HepG2 (cell line): ENCODE data around the gene DTNA. TPM values are rescaled to one million over a fixed set of nuclear protein-coding genes. Genes with fewer than 3 reads are reported as not detected.

Experiments used
- ATAC-seq: fragments of 200-7000 bp; cut with Tn5 transposase; 3 replicates; pipeline ENCODE4 v1.9.1; 2020; ENCODE audit warnings: mild to moderate bottlenecking, moderate library complexity
- BruUV-seq: library from RNA; stranded (reverse); fragments of 400-500 nt; replicated peaks from 2 replicates; lab custom pipeline; 2021; lab: Mats Ljungman, UMichigan
- CTCF ChIA-PET: fragments of 300-600 bp; formaldehyde crosslinking; extraction: SDS; loops from one replicate; lab custom pipeline; 2021; ENCODE audit warnings: low total read pairs, inconsistent platforms, low intra/inter-chr PET ratio; lab: Yijun Ruan, JAX
- POLR2A ChIA-PET: fragments of 350-600 bp; sonication (Branson Sonifier 250); formaldehyde crosslinking; loops from one replicate; lab custom pipeline; 2020; ENCODE audit warnings: antibody characterized with exemption, inconsistent platforms; lab: Yijun Ruan, JAX
- DNase-seq: peaks from one replicate; pipeline ENCODE4 v3.0.0-alpha.2; 2015; ENCODE audit warnings: low spot score
- FAIRE-seq: peaks from 3 replicates; lab custom pipeline; 2011; peaks lifted over from hg19 to GRCh38; lab: Jason Lieb, UNC
- H2AFZ ChIP-seq: one replicate; pipeline ENCODE4 v1.6.1; 2011; ENCODE audit warnings: low read length, inconsistent platforms
- H3K27ac ChIP-seq: fragments of 300-600 bp; 3 replicates; pipeline ENCODE4 v1.8.0; 2011; ENCODE audit warnings: mixed run types, mild to moderate bottlenecking, mixed read lengths, low read length, inconsistent platforms; ENCODE audit not compliant: insufficient read depth; ENCODE audit errors: extremely low read length
- H3K27me3 ChIP-seq, 2 experiments: fragments of 200-600 bp in 1 of 2; 2 replicates in 1 of 2; 3 replicates in 1 of 2; pipeline versions ENCODE4 v1.6.0 to v1.8.0; 2011; ENCODE audit warnings: low read length in 2 of 2, mild to moderate bottlenecking in 2 of 2, moderate library complexity in 2 of 2, inconsistent platforms in 1 of 2; ENCODE audit not compliant: insufficient read depth in 2 of 2, control insufficient read depth in 1 of 2
- H3K36me3 ChIP-seq, 2 experiments: fragments of 200-600 bp in 1 of 2; replicated peaks in 1 of 2; 2 replicates in 1 of 2; 3 replicates in 1 of 2; pipeline versions ENCODE4 v1.5.1 to v1.8.0; 2011; ENCODE audit warnings: low read length in 2 of 2, inconsistent platforms in 1 of 2; ENCODE audit not compliant: insufficient read depth in 2 of 2, control insufficient read depth in 1 of 2
- H3K4me1 ChIP-seq: 2 replicates; pipeline ENCODE4 v1.5.1; 2012; ENCODE audit warnings: low read length, inconsistent platforms; ENCODE audit not compliant: insufficient read depth
- H3K4me2 ChIP-seq: 2 replicates; pipeline ENCODE4 v1.6.0; 2011; ENCODE audit warnings: low read depth, low read length, inconsistent platforms
- H3K4me3 ChIP-seq, 3 experiments: fragments of 200-600 bp in 1 of 3; sonication (generic), shearing (Covaris generic) in 1 of 3; replicated peaks in 1 of 3; 2 replicates each; pipeline ENCODE4 v1.5.1; 2011 to 2016; ENCODE audit warnings: low read length in 3 of 3, inconsistent platforms in 2 of 3, low read depth in 2 of 3, mild to moderate bottlenecking in 2 of 3, control low read depth in 1 of 3, mixed read lengths in 1 of 3; ENCODE audit not compliant: insufficient read depth in 1 of 3
- H3K79me2 ChIP-seq: one replicate; pipeline ENCODE4 v1.6.1; 2011; ENCODE audit warnings: low read length, inconsistent platforms; ENCODE audit not compliant: insufficient read depth
- H3K9ac ChIP-seq: 2 replicates; pipeline ENCODE4 v1.6.0; 2011; ENCODE audit warnings: mild to moderate bottlenecking, low read depth, low read length, inconsistent platforms; ENCODE audit not compliant: insufficient read depth
- H3K9me3 ChIP-seq: 2 replicates; pipeline ENCODE4 v1.5.1; 2012; ENCODE audit warnings: mild to moderate bottlenecking, low read length
- H4K20me1 ChIP-seq: 2 replicates; pipeline ENCODE4 v1.6.0; 2011; ENCODE audit warnings: inconsistent platforms, mild to moderate bottlenecking, low read length, moderate library complexity; ENCODE audit not compliant: insufficient read depth
- BATF2 ChIP-seq: sonication (generic); formaldehyde crosslinking; IDR thresholded peaks from 2 replicates; pipeline ENCODE4 v1.8.0; 2022; ENCODE audit warnings: mild to moderate bottlenecking, missing genetic modification reagents, moderate library complexity
- DPF2 ChIP-seq: sonication (generic); formaldehyde crosslinking; IDR thresholded peaks from 2 replicates; pipeline ENCODE4 v1.4.0; 2020; ENCODE audit warnings: mild to moderate bottlenecking, low read depth, missing genetic modification reagents, borderline replicate concordance
- E2F2 ChIP-seq: sonication (generic); formaldehyde crosslinking; IDR thresholded peaks from 2 replicates; pipeline ENCODE4 v1.4.0; 2020; ENCODE audit warnings: missing genetic modification reagents, borderline replicate concordance
- HOXA7 ChIP-seq: sonication (generic); formaldehyde crosslinking; IDR thresholded peaks from 2 replicates; pipeline ENCODE4 v1.8.1; 2022; ENCODE audit warnings: mild to moderate bottlenecking, missing genetic modification reagents, moderate library complexity
- KDM5B ChIP-seq: sonication (generic); formaldehyde crosslinking; IDR thresholded peaks from 2 replicates; pipeline ENCODE4 v1.4.0; 2020; ENCODE audit warnings: missing genetic modification reagents, mild to moderate bottlenecking, borderline replicate concordance
- KLF13 ChIP-seq: sonication (generic); formaldehyde crosslinking; IDR thresholded peaks from 2 replicates; pipeline ENCODE4 v1.4.0; 2020; ENCODE audit warnings: mild to moderate bottlenecking, missing genetic modification reagents
- MAF1 ChIP-seq: sonication (generic); formaldehyde crosslinking; IDR thresholded peaks from 2 replicates; pipeline ENCODE4 v1.5.0; 2020; ENCODE audit warnings: missing genetic modification reagents, borderline replicate concordance
- PRPF4 ChIP-seq: fragments of 200-400 bp; formaldehyde crosslinking; IDR thresholded peaks from 2 replicates; pipeline ENCODE4 v1.6.1; 2016; ENCODE audit warnings: low read length, low read depth; ENCODE audit not compliant: poor library complexity, severe bottlenecking
- RFX5 ChIP-seq: IDR thresholded peaks from 2 replicates; pipeline ENCODE4 v1.6.1; 2011; ENCODE audit warnings: low read depth, low read length, improper control_type of control experiment
- STAT5B ChIP-seq: sonication (generic); formaldehyde crosslinking; IDR thresholded peaks from 2 replicates; pipeline ENCODE4 v1.4.0; 2020; ENCODE audit warnings: missing genetic modification reagents
- UBTF ChIP-seq: sonication (generic); formaldehyde crosslinking; IDR thresholded peaks from 2 replicates; pipeline ENCODE4 v1.4.0; 2020; ENCODE audit warnings: mild to moderate bottlenecking, missing genetic modification reagents
- ZNF331 ChIP-seq: sonication (generic); formaldehyde crosslinking; IDR thresholded peaks from 2 replicates; pipeline ENCODE4 v1.4.0; 2020; ENCODE audit warnings: missing genetic modification reagents
- ZNF468 ChIP-seq: sonication (generic); formaldehyde crosslinking; IDR thresholded peaks from 2 replicates; pipeline ENCODE4 v1.8.0; 2022; ENCODE audit warnings: mild to moderate bottlenecking, moderate library complexity, missing genetic modification reagents
- ZNF496 ChIP-seq: sonication (generic); formaldehyde crosslinking; IDR thresholded peaks from 2 replicates; pipeline ENCODE4 v1.8.1; 2023; ENCODE audit warnings: mild to moderate bottlenecking, moderate library complexity, missing genetic modification reagents; ENCODE audit not compliant: insufficient replicate concordance
- ZNF543 ChIP-seq: sonication (generic); formaldehyde crosslinking; IDR thresholded peaks from 2 replicates; pipeline ENCODE4 v1.4.0; 2020; ENCODE audit warnings: mild to moderate bottlenecking, missing genetic modification reagents
- WGBS: methylation state at CpG from one replicate; pipeline ENCODE4 v1.1.6; 2017; ENCODE audit warnings: low lambda C conversion rate; 5-methylcytosine and 5-hydroxymethylcytosine counted together
- in situ Hi-C: cut with HindIII; loops from 2 replicates; pipeline ENCODE4 v1.10.0; 2017; ENCODE audit warnings: low pct_unique_long_range_greater_than_20kb; ENCODE audit not compliant: extremely low pct_ligation_motif_present
- intact Hi-C: fragments of 100-400 bp; cut with micrococcal nuclease; formaldehyde crosslinking; loops from one replicate; pipeline ENCODE4 v1.10.0; 2022; ENCODE audit not compliant: unreplicated experiment
- polyA plus RNA-seq, 8 experiments: library from polyadenylated mRNA; depleted of rRNA in 3 of 8; stranded (reverse) in 7 of 8; unstranded in 1 of 8; fragments of >200 nt; fragmentation: Illumina TruSeq in 4 of 8; extraction: Trizol in 4 of 8; gene quantifications; 2 replicates each; pipeline versions ENCODE4 v1.2.1 to v1.2.3, GENCODE V29; 2011 to 2016; ENCODE audit warnings: low read depth in 4 of 8, missing spikeins in 1 of 8, mixed read lengths in 1 of 8; ENCODE audit not compliant: insufficient read depth in 1 of 8
- total RNA-seq, 5 experiments: library from RNA; depleted of rRNA; stranded (reverse); fragments of >200 nt; fragmentation: Illumina TruSeq; extraction: Trizol; gene quantifications; 2 replicates each; pipeline ENCODE4 v1.2.3, GENCODE V29; 2016; ENCODE audit warnings: low read depth in 1 of 5

Gene DTNA
- total and polyA plus RNA-seq, 2 of the 13 experiments (the other 11 are each of a cell fraction or from before 2014, with no cell fraction given): 8.5 to 29.0 TPM

GRCh38 chr18:34840256-34840826 lies 130.2 kb downstream of the DTNA start:
- POLR2A ChIA-PET: no interaction called here
- Histone ChIP-seq H3K27me3 (no peaks in the 10 kb centered on the region), H3K27ac (no peak overlapping the region), H3K9me3 (no peaks in the 10 kb centered on the region), H3K36me3 (no peaks in the 10 kb centered on the region), H3K4me3 (no peak overlapping the region), H3K79me2 (no peaks in the 10 kb centered on the region), H2AFZ (no peak overlapping the region), H3K9ac (no peak overlapping the region), H3K4me1 (peaks cover 8% of the 10 kb centered on the region; the same call in 1 of the 2 replicates), H3K4me2 (no peak overlapping the region), H4K20me1 (no peaks in the 10 kb centered on the region)
- TF ChIP-seq ZNF496 (CRISPR knock-in tag) (no peak), ZNF468 (CRISPR knock-in tag) (no peak), STAT5B (CRISPR knock-in tag) (no peak)
- DNase-seq (no peak), FAIRE-seq (no peak), ATAC-seq (no peak)
- intact Hi-C loops (no loop called here), in situ Hi-C loops (no loop called here)
- 97% methylated on average over 2 of the region's 2 CpGs for whole genome bisulfite sequencing
- no TSS peak for BruUV-seq
- CTCF ChIA-PET: no interaction called here

- CTCF ChIA-PET: no interaction called here
- no peak for FAIRE-seq
- BruUV-seq: no TSS peak
- TF ChIP-seq HOXA7 (CRISPR knock-in tag) (no peak), BATF2 (no peak), KDM5B (CRISPR knock-in tag) (no peak), ZNF331 (CRISPR knock-in tag) (no peak), KLF13 (no peak), DPF2 (no peak), ZNF543 (CRISPR knock-in tag) (no peak), E2F2 (CRISPR knock-in tag) (no peak), PRPF4 (no peak), RFX5 (no peak), UBTF (CRISPR knock-in tag) (no peak), MAF1 (CRISPR knock-in tag) (no peak)
Observed at GRCh38 chr18:34841891-34842290, 131.8 kb downstream of the DTNA start.

More at GRCh38 chr18:34841891-34842290, 131.8 kb downstream of the DTNA start:
- no peak for DNase-seq
- intact Hi-C loops (no loop called here), in situ Hi-C loops (no loop called here)
- no peaks in the 10 kb centered on the region for H3K79me2 ChIP-seq
- H3K27ac ChIP-seq: no peak overlapping the region
- H3K9ac ChIP-seq: no peak overlapping the region
- no peak for ATAC-seq
- no peaks in the 10 kb centered on the region for H3K36me3 ChIP-seq
- POLR2A ChIA-PET: interaction anchor here (1.8 kb wide), 1 partner anchor 12 kb away, joined by 4 read pairs; no protein-coding TSS in a partner anchor
- H3K4me1 ChIP-seq: peaks cover 8% of the 10 kb centered on the region; the same call in 1 of the 2 replicates
- no peaks in the 10 kb centered on the region for H3K9me3 ChIP-seq
- H2AFZ ChIP-seq: no peak overlapping the region
- no peak overlapping the region for H3K4me2 ChIP-seq
- no peaks in the 10 kb centered on the region for H4K20me1 ChIP-seq
- no peaks in the 10 kb centered on the region for H3K27me3 ChIP-seq
- no peak overlapping the region for H3K4me3 ChIP-seq
